22Rv1 (cell line): ENCODE measurements around the gene ATP2C2.

Source experiments
- CTCF ChIP-seq: fragments of 450-650 bp; IDR thresholded peaks from 2 replicates; pipeline ENCODE4 v1.5.1; 2017; ENCODE audit warnings: mild to moderate bottlenecking
- ZFX ChIP-seq: fragments of 450-650 bp; IDR thresholded peaks from 2 replicates; pipeline ENCODE4 v1.6.1; 2017; ENCODE audit warnings: antibody characterized with exemption, borderline replicate concordance

GRCh38 chr16:84355149-84355548 is 13.2 kb upstream of the ATP2C2 start:
- TF ChIP-seq CTCF = no peak
- no peak for TF ChIP-seq ZFX
